Heart right ventricle (tissue), 16 donors: ENCODE results near the gene HSH2D. TPM values are rescaled to one million over a fixed set of nuclear protein-coding genes. Genes with fewer than 3 reads are reported as not detected.

Experiments
- ATAC-seq, 8 donors: fragments of 200-7000 bp; cut with Tn5 transposase; one replicate each; pipeline ENCODE4 v1.9.1; 2020; ENCODE audit warnings: mild to moderate bottlenecking in 8 of 8, moderate library complexity in 8 of 8, moderate number of reproducible peaks in 1 of 8
- DNase-seq, 2 donors: peaks; one replicate each; pipeline ENCODE4 v3.0.0-alpha.2; 2020
- H3K27ac ChIP-seq, 10 donors: fragments of 200-600 bp; sonication (generic) in 2 of 10; one replicate each; pipeline versions ENCODE4 v1.5.0 to v1.8.0; 2020 to 2022; ENCODE audit warnings: mild to moderate bottlenecking in 3 of 10
- H3K27me3 ChIP-seq, 7 donors: fragments of 200-600 bp; one replicate each; pipeline ENCODE4 v1.8.0; 2021 to 2022; ENCODE audit warnings: mild to moderate bottlenecking in 2 of 7
- H3K36me3 ChIP-seq, 9 donors: fragments of 200-600 bp; sonication (generic) in 1 of 9; one replicate each; pipeline versions ENCODE4 v1.5.0 to v1.8.0; 2020 to 2022; ENCODE audit warnings: mild to moderate bottlenecking in 2 of 9
- H3K4me1 ChIP-seq, 9 donors: fragments of 200-600 bp; sonication (generic) in 1 of 9; one replicate each; pipeline versions ENCODE4 v1.5.0 to v1.8.0; 2020 to 2022; ENCODE audit warnings: mild to moderate bottlenecking in 4 of 9
- H3K4me3 ChIP-seq, 10 donors: fragments of 200-600 bp; sonication (generic) in 2 of 10; one replicate each; pipeline versions ENCODE4 v1.5.0 to v1.8.0; 2020 to 2022; ENCODE audit warnings: mild to moderate bottlenecking in 7 of 10, moderate library complexity in 2 of 10
- H3K9me3 ChIP-seq, 11 donors: fragments of 200-600 bp in 10 of 11; sonication (generic) in 2 of 11; one replicate each; pipeline versions ENCODE4 v1.5.0 to v1.8.0; 2013 to 2022; ENCODE audit warnings: mild to moderate bottlenecking in 2 of 11, control low read depth in 1 of 11, moderate library complexity in 1 of 11
- WGBS, 2 donors: extraction: QIAGEN DNeasy Blood & Tissue Kit; methylation state at CpG; one replicate each; pipeline ENCODE4 v1.1.7; 2013; ENCODE audit warnings: inconsistent platforms in 1 of 2; 5-methylcytosine and 5-hydroxymethylcytosine counted together
- intact Hi-C, 10 donors: fragments of 100-400 bp; cut with DNase I; formaldehyde crosslinking; loops; one replicate each; pipeline versions ENCODE4 v1.11.1 to v1.14.2; 2022
- polyA plus RNA-seq, 2 donors: library from polyadenylated mRNA; stranded (reverse); fragments of 200-250 nt; gene quantifications; one replicate each; pipeline ENCODE4 v1.2.3, GENCODE V29; 2013
- total RNA-seq, 10 donors: library from RNA; stranded (reverse); fragmentation: NEBNext Ultra II Directional in 3 of 10; extraction: Animal tissue kit (Norgen Biotek cat#: 25700) in 3 of 10; gene quantifications; one replicate each; pipeline versions ENCODE4 v1.2.1 to v1.2.4, GENCODE V29; 2021 to 2023
- TF ChIP-seq, protein P1 (sequence below), 9 donors: fragments of 200-600 bp; sonication (generic) in 2 of 9; IDR thresholded peaks; one replicate each; pipeline versions ENCODE4 v1.5.0 to v1.8.0; 2021 to 2022; ENCODE audit warnings: antibody characterized with exemption in 9 of 9, mild to moderate bottlenecking in 5 of 9, moderate library complexity in 1 of 9
- donor health status: Arrhythmogenic right ventricular cardiomyopathy.
- donor health status: ischemic (EF 13 %, LVEDD 7.1; RV severe dilation, severe dysfunction).
- donor health status: healthy with polysubstance abuse.
- donor health status: DM: no; HTN: yes; CAD: no.
- donor health status: DM: no; HTN: no; CAD: no.
- donor health status: ischemic (EF 25% LVEDD 6.9; RV normal size, moderate dysfunction).
- donor health status: ischemic (EF 25% LVEDD 5.7; RV mildly dilated, moderate dysfunction).
- donor health status: healthy.
- donor health status: DM: yes; HTN: yes; CAD: no.
- donor health status: Ischemic cardiomyopathy.
- donor health status: ischemic (EF 35%, LVEDD 5.7; RV mildly dilated, moderate dysfunction).
- donor health status: nonischemic (EF 11% LVEDD 7.7; RV severe dilation, severe dysfunction).
- donor health status: DM: yes; HTN: yes; CAD: no.
- donor health status: PGD.
- donor health status: ischemic (EF 29% LVEDD 5.4; RV normal size, mild dysfunction).
- donor health status: nonischemic (EF 23%, LVEDD 6.1; RV moderate dilation, normal function).

The HSH2D gene
- total and polyA plus RNA-seq, 12 donors = 0.16 to 2.0 (median 0.51) TPM; not detected in 2

GRCh38 chr19:16136185-16136999, 7.1 kb upstream of the HSH2D start:
- peaks cover 0 to 3% (median 0%) of the 10 kb centered on the region in 7 donors for H3K27me3 ChIP-seq
- ATAC-seq = peak in 4 of 8 donors; percentile 61 to 71 (median 64)

DNA sequence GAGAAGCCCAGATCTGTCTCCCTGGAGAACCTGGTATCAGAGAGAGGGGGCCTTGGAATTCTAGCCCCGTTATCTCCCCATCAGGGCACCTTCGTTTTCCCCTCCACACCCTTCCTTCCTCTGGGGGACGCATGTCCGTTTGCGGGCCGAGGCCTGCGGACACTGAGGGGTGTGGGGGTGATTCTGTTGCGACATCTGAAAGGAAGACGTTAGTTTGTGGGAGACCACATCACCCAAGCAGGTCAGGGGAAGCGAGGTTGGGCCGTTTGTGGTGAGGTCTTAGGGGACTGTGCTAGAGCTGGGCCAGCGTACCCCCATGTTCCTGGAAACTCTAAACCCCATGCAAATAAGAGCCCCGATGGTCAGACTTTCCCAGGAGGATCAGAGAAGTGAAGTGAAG, 3.7 kb upstream of the HSH2D start:
- Histone ChIP-seq H3K4me3 (no peak overlapping the region), H3K36me3 (no peaks in the 10 kb centered on the region), H3K4me1 (peaks cover 0 to 47% (median 0%) of the 10 kb centered on the region in 9 donors), H3K27ac (peak overlapping the region in 1 of 10 donors; percentile 40), H3K9me3 (no peaks in the 10 kb centered on the region), H3K27me3 (peaks cover 0 to 18% (median 11%) of the 10 kb centered on the region in 7 donors)
- DNase-seq (no peak), ATAC-seq (no peak)
- intact Hi-C loops = no loop called here
- WGBS, 2 donors = 53 to 59% methylated on average over 13 of the region's 13 CpGs
- TF ChIP-seq, protein P1, sequence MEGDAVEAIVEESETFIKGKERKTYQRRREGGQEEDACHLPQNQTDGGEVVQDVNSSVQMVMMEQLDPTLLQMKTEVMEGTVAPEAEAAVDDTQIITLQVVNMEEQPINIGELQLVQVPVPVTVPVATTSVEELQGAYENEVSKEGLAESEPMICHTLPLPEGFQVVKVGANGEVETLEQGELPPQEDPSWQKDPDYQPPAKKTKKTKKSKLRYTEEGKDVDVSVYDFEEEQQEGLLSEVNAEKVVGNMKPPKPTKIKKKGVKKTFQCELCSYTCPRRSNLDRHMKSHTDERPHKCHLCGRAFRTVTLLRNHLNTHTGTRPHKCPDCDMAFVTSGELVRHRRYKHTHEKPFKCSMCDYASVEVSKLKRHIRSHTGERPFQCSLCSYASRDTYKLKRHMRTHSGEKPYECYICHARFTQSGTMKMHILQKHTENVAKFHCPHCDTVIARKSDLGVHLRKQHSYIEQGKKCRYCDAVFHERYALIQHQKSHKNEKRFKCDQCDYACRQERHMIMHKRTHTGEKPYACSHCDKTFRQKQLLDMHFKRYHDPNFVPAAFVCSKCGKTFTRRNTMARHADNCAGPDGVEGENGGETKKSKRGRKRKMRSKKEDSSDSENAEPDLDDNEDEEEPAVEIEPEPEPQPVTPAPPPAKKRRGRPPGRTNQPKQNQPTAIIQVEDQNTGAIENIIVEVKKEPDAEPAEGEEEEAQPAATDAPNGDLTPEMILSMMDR (IDR thresholded peaks at IDR 0.05) = no peak

More at GRCh38 chr19:16136185-16136999, 7.1 kb upstream of the HSH2D start:
- TF ChIP-seq, protein P1 (IDR thresholded peaks at IDR 0.05) = no peak
- WGBS, 2 donors = 48 to 54% methylated on average over 16 of the region's 16 CpGs
- Histone ChIP-seq H3K4me3 (no peak overlapping the region), H3K36me3 (peaks cover 0 to 33% (median 19%) of the 10 kb centered on the region in 9 donors), H3K9me3 (no peaks in the 10 kb centered on the region), H3K4me1 (peaks cover 0 to 25% (median 0%) of the 10 kb centered on the region in 9 donors), H3K27ac (no peak overlapping the region)
- intact Hi-C loops = no loop called here
- no peak for DNase-seq

DNA sequence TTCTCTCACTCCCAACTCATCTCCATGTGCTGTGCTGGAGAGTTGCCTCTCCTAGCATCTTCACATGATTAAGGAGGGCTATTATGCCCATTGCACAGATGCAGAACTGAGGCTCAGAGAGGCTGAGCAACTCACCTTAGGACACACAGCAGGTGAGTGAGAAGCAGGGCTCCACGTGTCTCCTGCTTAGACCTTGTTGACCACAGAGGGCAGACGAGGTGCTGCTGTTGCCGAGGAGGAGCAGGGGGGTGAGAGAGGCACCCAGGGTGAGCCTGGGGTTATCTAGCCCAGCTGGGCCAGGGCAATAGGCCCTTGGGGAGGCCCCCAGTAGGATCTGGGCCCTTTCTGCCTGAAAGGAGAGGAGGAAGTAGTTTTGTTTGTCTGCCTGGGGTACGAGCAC, 2.4 kb upstream of the HSH2D start:
- H3K9me3 ChIP-seq = no peaks in the 10 kb centered on the region
- H3K4me3 ChIP-seq = no peak overlapping the region
- ATAC-seq (no peak), DNase-seq (no peak)
- WGBS, 2 donors = 64 to 66% methylated on average over 4 of the region's 4 CpGs
- H3K27ac ChIP-seq = peak overlapping the region in 1 of 10 donors; percentile 86
- no peaks in the 10 kb centered on the region for H3K36me3 ChIP-seq
- peaks cover 0 to 51% (median 0%) of the 10 kb centered on the region in 9 donors for H3K4me1 ChIP-seq
- TF ChIP-seq, protein P1 (IDR thresholded peaks at IDR 0.05) = no peak
- H3K27me3 ChIP-seq = peaks cover 0 to 19% (median 11%) of the 10 kb centered on the region in 7 donors
- intact Hi-C loops = no loop called here

DNA sequence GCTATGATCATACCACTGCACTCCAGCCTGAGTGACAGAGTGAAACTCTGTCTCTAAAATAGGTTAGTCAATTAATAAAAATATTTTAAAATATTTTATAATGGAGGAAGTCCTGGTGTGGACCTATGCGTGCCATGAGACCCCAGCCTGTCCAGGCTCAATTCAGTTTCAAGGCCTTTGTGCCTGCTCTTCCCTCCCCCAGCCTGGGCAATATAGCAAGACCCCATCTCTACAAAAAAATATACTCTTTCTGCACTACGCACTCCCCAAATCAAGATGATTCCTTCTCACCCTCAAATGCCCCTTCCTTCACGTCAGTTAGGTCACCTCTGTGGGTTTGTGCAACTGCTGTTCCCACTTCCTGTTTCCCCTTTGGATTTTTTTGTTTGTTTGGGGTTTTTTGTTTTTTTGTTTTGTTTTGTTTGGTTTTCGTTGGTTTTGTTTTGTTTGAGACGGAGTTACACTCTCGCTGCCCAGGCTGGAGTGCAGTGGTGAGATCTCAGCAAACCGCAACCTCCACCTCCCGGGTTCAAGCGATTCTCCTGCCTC, 1.4 kb upstream of the HSH2D start:
- DNase-seq (no peak), ATAC-seq (no peak)
- TF ChIP-seq, protein P1 (IDR thresholded peaks at IDR 0.05) = no peak
- peak overlapping the region in 1 of 10 donors; percentile 86 for H3K27ac ChIP-seq
- no peaks in the 10 kb centered on the region for H3K36me3 ChIP-seq
- H3K4me3 ChIP-seq = no peak overlapping the region
- H3K9me3 ChIP-seq = no peaks in the 10 kb centered on the region
- intact Hi-C loops = no loop called here
- H3K4me1 ChIP-seq = peaks cover 0 to 54% (median 0%) of the 10 kb centered on the region in 9 donors
- peaks cover 0 to 19% (median 11%) of the 10 kb centered on the region in 7 donors for H3K27me3 ChIP-seq
- WGBS, 2 donors = 82 to 89% methylated on average over 9 of the region's 9 CpGs
